Raji (cell line): ENCODE data around the gene ZDHHC18.

Experiments
- POLR2A ChIP-seq: IDR thresholded peaks from 2 replicates; pipeline ENCODE4 v1.6.1; 2011; ENCODE audit warnings: low read depth, low read length, control low read depth; ENCODE audit not compliant: insufficient read depth

The ZDHHC18 gene

GRCh38 chr1:26788515-26788785, 38.0 kb upstream of the ZDHHC18 start:
- TF ChIP-seq POLR2A = no peak

- peak; percentile 69 for TF ChIP-seq POLR2A
Measured at GRCh38 chr1:26788836-26789611, 37.5 kb upstream of the ZDHHC18 start.

- TF ChIP-seq POLR2A = no peak
Measured at GRCh38 chr1:26789612-26789865, 36.9 kb upstream of the ZDHHC18 start.

GRCh38 chr1:26789931-26790330, 36.6 kb upstream of the ZDHHC18 start:
- no peak for TF ChIP-seq POLR2A

GRCh38 chr1:26790551-26790953, 35.9 kb upstream of the ZDHHC18 start:
- no peak for TF ChIP-seq POLR2A

- TF ChIP-seq POLR2A = no peak
Measured at GRCh38 chr1:26791148-26791547, 35.3 kb upstream of the ZDHHC18 start.

- no peak for TF ChIP-seq POLR2A
Measured at GRCh38 chr1:26791626-26792025, 34.9 kb upstream of the ZDHHC18 start.

- TF ChIP-seq POLR2A = no peak
Measured at GRCh38 chr1:26792924-26793323, 33.6 kb upstream of the ZDHHC18 start.

- TF ChIP-seq POLR2A = no peak
Measured at GRCh38 chr1:26794391-26794790, 32.1 kb upstream of the ZDHHC18 start.

- TF ChIP-seq POLR2A = no peak
Measured at GRCh38 chr1:26797627-26798026, 28.9 kb upstream of the ZDHHC18 start.

GRCh38 chr1:26799479-26800142, 26.9 kb upstream of the ZDHHC18 start:
- no peak for TF ChIP-seq POLR2A

- TF ChIP-seq POLR2A = no peak
Measured at GRCh38 chr1:26811057-26811456, 15.4 kb upstream of the ZDHHC18 start.

- TF ChIP-seq POLR2A = no peak
Measured at GRCh38 chr1:26811708-26812107, 14.8 kb upstream of the ZDHHC18 start.

- TF ChIP-seq POLR2A = no peak
Measured at GRCh38 chr1:26814377-26814776, 12.1 kb upstream of the ZDHHC18 start.

GRCh38 chr1:26814893-26815292, 11.6 kb upstream of the ZDHHC18 start:
- TF ChIP-seq POLR2A = no peak

GRCh38 chr1:26820784-26821269, 5.7 kb upstream of the ZDHHC18 start:
- peak; percentile 35; the same call in 1 of the 2 replicates for TF ChIP-seq POLR2A
